NB4 (cell line): ENCODE measurements around the gene RAC2.

Source experiments
- CTCF ChIP-seq: IDR thresholded peaks from one replicate; pipeline ENCODE4 v1.5.1; 2012; ENCODE audit warnings: low read depth, low read length
- POLR2A ChIP-seq: IDR thresholded peaks from 2 replicates; pipeline ENCODE4 v1.6.1; 2011; ENCODE audit warnings: mild to moderate bottlenecking; ENCODE audit not compliant: insufficient read length; ENCODE audit errors: extremely low read depth

- no peak for TF ChIP-seq POLR2A
- no peak for TF ChIP-seq CTCF
These were observed 42.0 kb downstream of the RAC2 start for GRCh38 chr22:37202001-37202555.
